GM18858 (cell line): ENCODE measurements around the gene FAM124B.

ENCODE experiments used
- ATAC-seq: cut with Tn5 transposase; IDR thresholded peaks from one replicate; pipeline ENCODE4 v1.9.1; 2021; ENCODE audit not compliant: unreplicated experiment

FAM124B gene

DNA sequence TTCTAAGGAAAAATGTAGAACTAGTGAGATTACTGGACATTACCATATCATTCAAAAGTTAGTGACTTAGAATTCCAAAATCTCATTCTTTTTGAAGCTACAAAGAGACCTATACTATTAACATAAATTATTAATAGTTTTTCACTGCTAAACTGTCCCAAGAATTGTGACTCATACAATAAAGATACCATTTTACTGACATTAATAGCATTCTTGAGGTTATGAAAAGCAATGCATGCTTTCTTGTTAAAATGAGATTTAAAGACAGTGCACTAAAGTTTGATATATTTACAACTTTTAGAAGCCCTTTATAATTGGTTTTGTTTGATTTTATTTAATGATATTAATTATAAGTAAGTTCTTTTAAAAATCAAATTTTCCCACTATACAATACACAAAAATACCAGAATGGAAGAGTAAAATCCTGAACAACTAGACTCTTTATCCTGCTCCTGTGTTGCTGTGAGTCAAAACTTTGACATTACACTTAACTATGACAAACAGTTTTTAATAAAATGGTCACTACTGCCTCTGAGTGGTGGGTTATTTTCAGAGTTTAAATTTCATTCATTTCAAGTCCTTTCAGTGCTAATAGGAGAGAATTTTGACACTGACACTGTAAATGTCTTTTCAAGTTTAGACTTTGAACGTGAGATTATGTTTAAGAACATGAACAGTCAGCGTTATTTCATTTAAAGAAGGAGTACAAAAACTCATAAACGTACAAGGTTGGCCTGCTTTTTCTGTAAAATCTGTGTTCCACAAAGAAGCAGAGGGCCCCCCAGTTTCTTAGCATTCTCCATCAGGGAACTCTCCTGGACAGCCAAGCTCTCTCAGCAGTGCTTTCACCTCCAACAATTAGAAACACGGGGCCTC lies 54.5 kb downstream of the FAM124B start:
- no peak for ATAC-seq

DNA sequence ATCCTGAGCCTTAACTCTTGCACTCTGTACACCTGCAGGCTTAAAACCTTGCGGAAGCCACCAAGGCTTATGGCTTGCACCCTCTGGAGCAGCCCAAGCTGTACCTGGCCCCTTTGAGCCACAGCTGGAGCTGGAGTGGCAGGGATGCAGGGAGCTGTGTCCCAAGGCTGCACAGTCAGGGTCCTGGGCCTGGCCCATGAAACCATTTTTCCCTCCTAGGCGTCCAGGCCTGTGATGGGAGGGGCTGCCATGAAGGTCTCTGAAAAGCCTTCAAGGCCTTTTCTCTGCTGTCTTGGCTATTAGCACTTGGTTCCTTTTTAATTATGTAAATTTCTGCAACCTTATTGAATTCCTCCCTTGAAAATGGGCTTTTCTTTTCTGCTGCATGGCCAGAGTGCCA lies 56.4 kb downstream of the FAM124B start:
- no peak for ATAC-seq

DNA sequence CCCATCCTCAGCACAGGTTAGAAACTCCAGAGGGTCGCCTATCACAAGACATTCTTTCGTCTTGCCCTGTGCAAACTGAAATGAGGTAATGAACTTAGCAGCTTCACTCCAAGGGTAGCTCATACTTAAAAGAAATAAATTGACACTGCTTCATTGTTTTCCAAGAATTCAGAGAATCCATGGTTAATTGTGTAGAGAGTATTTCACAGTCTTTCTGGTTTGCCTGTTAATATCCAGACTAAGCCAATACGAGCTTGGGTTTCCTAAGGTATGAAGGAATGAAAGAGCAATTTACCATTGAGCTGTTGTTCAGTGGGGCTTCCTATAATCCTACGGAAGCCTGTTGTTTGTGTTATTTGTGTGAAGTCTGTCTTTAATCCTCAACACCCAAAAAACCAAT lies 58.7 kb downstream of the FAM124B start:
- ATAC-seq = no peak

DNA sequence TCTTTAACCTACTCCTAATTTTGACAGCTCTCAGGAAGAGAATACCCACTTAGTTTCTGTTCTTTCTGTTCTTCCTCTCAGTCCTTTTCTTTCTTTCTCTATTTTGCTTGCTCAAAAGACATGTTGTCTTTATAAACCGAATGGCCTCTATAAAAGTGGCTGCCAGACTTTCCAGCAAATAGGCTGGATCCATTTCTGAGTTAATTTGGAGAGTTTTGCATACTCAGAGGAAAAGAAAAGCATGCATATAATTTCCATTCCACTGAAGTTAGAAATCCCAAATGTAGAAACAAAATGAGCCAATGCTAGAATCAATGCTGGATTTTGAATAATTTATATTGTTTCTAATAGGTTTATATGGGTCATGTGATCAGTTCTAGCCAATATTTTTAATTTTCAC lies 65.9 kb downstream of the FAM124B start:
- no peak for ATAC-seq

DNA sequence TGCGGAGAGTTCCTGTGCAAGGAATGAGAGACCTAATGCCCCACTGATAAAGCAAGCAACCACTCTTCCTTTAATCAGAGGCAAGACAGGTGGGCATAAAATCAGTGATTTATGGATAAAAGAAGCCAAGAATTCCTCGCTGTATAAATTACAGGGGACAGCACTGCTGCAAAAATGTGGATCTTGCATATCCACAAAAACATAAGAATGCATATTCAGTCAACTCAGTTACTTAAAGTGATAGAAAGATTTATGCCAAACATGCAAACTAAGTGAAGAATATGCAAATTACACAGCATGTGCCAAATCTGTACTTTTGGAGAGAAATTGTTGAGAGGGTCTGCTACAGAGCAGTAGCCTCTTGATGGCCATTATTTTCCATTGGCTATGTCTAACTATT lies 67.2 kb downstream of the FAM124B start:
- no peak for ATAC-seq

DNA sequence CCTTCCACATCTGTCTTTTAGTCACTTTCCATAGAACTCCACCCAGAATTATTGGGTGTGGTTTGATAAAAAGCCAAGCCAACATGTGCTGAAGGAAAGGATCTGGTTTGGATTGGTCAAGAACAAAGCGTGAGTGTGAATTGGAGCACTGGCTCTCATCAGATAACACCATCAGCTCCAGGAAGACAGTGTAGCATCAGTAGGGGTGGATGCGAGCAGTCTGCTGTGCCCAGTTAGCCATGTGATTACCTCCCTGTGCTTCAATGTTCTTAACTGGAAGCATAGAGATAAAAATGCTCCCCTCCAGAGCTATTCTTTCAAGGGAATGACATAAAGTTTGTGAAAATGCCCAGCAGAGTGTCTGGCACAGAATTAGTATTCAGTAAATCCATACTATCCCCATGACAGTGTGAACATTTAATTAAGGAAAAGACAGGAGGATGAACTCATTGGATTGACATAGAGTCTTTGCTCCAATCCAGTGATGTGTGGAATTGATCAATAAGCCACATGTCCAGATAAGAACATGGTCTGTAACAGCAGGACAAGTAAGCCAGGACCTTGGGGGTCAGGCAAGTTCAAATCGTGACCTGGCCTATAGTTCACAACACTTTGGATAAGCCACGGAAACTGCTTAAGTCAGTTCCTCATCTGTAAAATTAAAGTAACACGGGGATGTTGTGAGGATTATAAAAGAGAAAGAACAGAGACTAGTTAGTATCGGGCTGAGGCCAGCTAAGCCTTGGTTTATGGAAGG lies 68.0 kb downstream of the FAM124B start:
- ATAC-seq = no peak

DNA sequence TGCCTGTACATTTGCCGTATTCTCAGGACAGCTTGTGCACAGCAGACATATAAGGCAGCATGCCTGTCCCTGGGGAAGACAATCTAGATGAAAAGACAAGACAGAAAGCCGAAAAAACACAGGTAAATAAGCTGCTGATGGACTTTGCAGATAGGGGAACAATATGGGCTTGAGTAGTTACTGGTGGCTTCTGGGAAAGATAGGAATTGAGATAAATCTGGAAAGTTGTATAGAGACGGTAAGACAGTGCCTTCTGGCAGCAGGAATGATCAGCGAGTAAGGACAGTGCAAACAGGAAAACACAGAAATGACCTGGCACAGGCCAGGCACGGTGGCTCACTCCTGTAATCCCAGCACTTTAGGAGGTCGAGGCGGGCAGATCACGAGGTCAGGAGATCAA lies 70.2 kb downstream of the FAM124B start:
- ATAC-seq = no peak

DNA sequence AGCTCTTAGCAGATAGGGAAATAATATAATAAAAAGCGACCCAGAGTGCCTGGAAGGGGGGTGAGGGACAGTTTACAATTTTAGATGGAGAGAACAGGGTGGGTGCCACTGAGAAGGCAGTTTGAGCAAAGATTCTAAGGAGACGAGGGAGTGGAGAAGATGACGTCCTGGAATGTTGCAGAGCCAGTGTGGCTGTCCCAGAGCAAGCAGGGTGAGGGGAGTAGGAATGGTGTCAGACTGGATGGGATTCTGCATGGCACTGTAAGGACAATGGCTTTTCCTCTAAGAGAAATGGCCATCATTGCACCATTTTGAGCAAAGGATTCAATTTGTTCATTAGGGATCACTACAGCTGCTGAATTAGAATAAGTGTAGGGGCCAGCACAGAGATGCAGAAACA lies 73.1 kb downstream of the FAM124B start:
- no peak for ATAC-seq
